B cell (primary cell): ENCODE data around the gene NMNAT3. TPM values are rescaled to one million over a fixed set of nuclear protein-coding genes. Genes with fewer than 3 reads are reported as not detected.

Experiments used
- ATAC-seq: fragments of 200-7000 bp; cut with Tn5 transposase; one replicate; pipeline ENCODE4 v1.10.0; 2021; ENCODE audit warnings: low read depth, mild to moderate bottlenecking, moderate number of reproducible peaks, moderate library complexity
- CTCF ChIA-PET: fragments of 350-600 bp; sonication (Branson Sonifier 250); formaldehyde crosslinking; loops from one replicate; lab custom pipeline; 2021; ENCODE audit warnings: antibody characterized with exemption, inconsistent platforms; lab: Charles Lee
- POLR2A ChIA-PET: fragments of 350-600 bp; sonication (Branson Sonifier 250); formaldehyde crosslinking; loops from one replicate; lab custom pipeline; 2021; ENCODE audit warnings: antibody characterized with exemption; lab: Charles Lee
- DNase-seq: peaks from one replicate; pipeline ENCODE4 v3.0.0; 2013
- H2AFZ ChIP-seq: 2 replicates; pipeline ENCODE4 v1.6.1; 2012; ENCODE audit warnings: mild to moderate bottlenecking, low read depth, low read length; ENCODE audit not compliant: insufficient read depth, poor library complexity, severe bottlenecking
- H3K27ac ChIP-seq, 2 donors: 1 replicate in 1 of 2; 2 replicates in 1 of 2; pipeline ENCODE4 v1.5.1; 2012 to 2013; ENCODE audit warnings: low read length in 2 of 2, mild to moderate bottlenecking in 2 of 2, moderate library complexity in 1 of 2
- H3K27me3 ChIP-seq, 4 experiments: fragments of 200-600 bp in 1 of 4; sonication (generic) in 1 of 4; replicated peaks in 1 of 4; 1 replicate in 2 of 4; 2 replicates in 2 of 4; pipeline versions ENCODE4 v1.6.1 to v1.7.0; 2013 to 2016; ENCODE audit warnings: low read length in 3 of 4, mild to moderate bottlenecking in 2 of 4, mixed read lengths in 1 of 4, moderate library complexity in 1 of 4; ENCODE audit not compliant: insufficient read depth in 4 of 4, control insufficient read depth in 3 of 4; ENCODE audit errors: control extremely low read depth in 1 of 4
- H3K36me3 ChIP-seq, 2 experiments: replicated peaks in 1 of 2; 1 replicate in 1 of 2; 2 replicates in 1 of 2; pipeline versions ENCODE4 v1.6.1 to v1.7.1; 2013; ENCODE audit warnings: low read length in 1 of 2; ENCODE audit not compliant: insufficient read depth in 2 of 2, control insufficient read depth in 1 of 2; ENCODE audit errors: control extremely low read depth in 1 of 2, extremely low read depth in 1 of 2
- H3K4me1 ChIP-seq, 2 donors: fragments of 200-600 bp in 1 of 2; sonication (generic) in 1 of 2; 1 replicate in 1 of 2; 2 replicates in 1 of 2; pipeline versions ENCODE4 v1.5.1 to v1.6.1; 2013 to 2017; ENCODE audit warnings: low read length in 2 of 2; ENCODE audit not compliant: control insufficient read depth in 2 of 2, insufficient read depth in 2 of 2
- H3K4me2 ChIP-seq: replicated peaks from 2 replicates; pipeline ENCODE3; 2012; ENCODE audit warnings: mild to moderate bottlenecking, low read depth, low read length; ENCODE audit not compliant: poor library complexity, severe bottlenecking
- H3K4me3 ChIP-seq, 5 experiments: fragments of 200-600 bp in 1 of 5; sonication (generic) in 1 of 5; 1 replicate in 3 of 5; 2 replicates in 2 of 5; pipeline versions ENCODE4 v1.5.1 to v1.7.0; 2011 to 2016; ENCODE audit warnings: low read length in 4 of 5, mild to moderate bottlenecking in 4 of 5, low read depth in 2 of 5, control low read depth in 1 of 5, moderate library complexity in 1 of 5; ENCODE audit not compliant: insufficient read depth in 1 of 5; ENCODE audit errors: control extremely low read depth in 1 of 5, extremely low read depth in 1 of 5
- H3K79me2 ChIP-seq: fragments of 200-600 bp; sonication (generic); one replicate; pipeline ENCODE4 v1.6.0; 2016; ENCODE audit warnings: low read length; ENCODE audit not compliant: control insufficient read depth, insufficient read depth
- H3K9ac ChIP-seq: fragments of 200-600 bp; sonication (generic); 2 replicates; pipeline ENCODE4 v1.6.1; 2017; ENCODE audit warnings: mild to moderate bottlenecking, low read length, moderate library complexity
- H3K9me3 ChIP-seq, 3 donors: one replicate each; pipeline versions ENCODE4 v1.6.1 to v1.7.1; 2013; ENCODE audit warnings: low read length in 2 of 3; ENCODE audit not compliant: control insufficient read depth in 2 of 3, insufficient read depth in 1 of 3; ENCODE audit errors: control extremely low read depth in 1 of 3
- H4K20me1 ChIP-seq: 2 replicates; pipeline ENCODE4 v1.6.0; 2012; ENCODE audit warnings: mild to moderate bottlenecking, low read length; ENCODE audit not compliant: insufficient read depth, control insufficient read depth, poor library complexity, severe bottlenecking
- H3K27ac Mint-ChIP-seq: one replicate; pipeline ENCODE4 v1.8.0; 2021; ENCODE audit warnings: mixed read lengths
- H3K27me3 Mint-ChIP-seq: one replicate; pipeline ENCODE4 v1.8.0; 2021; ENCODE audit warnings: mixed read lengths
- H3K4me1 Mint-ChIP-seq: one replicate; pipeline ENCODE4 v1.8.0; 2021; ENCODE audit warnings: mixed read lengths
- H3K4me3 Mint-ChIP-seq: one replicate; pipeline ENCODE4 v1.8.0; 2021; ENCODE audit warnings: mixed read lengths
- H3K9me3 Mint-ChIP-seq: one replicate; pipeline ENCODE4 v1.8.0; 2022; ENCODE audit warnings: mixed read lengths; ENCODE audit not compliant: insufficient read depth
- CTCF ChIP-seq: fragments of 200-600 bp; IDR thresholded peaks from one replicate; pipeline ENCODE4 v1.8.0; 2022; ENCODE audit warnings: antibody characterized with exemption, mild to moderate bottlenecking
- EZH2 ChIP-seq: IDR thresholded peaks from 2 replicates; pipeline ENCODE4 v1.6.1; 2012; ENCODE audit warnings: borderline replicate concordance, low read depth, mild to moderate bottlenecking, moderate library complexity, low read length; ENCODE audit not compliant: insufficient read depth, poor library complexity, severe bottlenecking
- WGBS: methylation state at CpG from one replicate; pipeline ENCODE4 v1.1.5; 2013; ENCODE audit warnings: missing lambda C conversion rate; ENCODE audit not compliant: insufficient coverage; 5-methylcytosine and 5-hydroxymethylcytosine counted together
- intact Hi-C: fragments of 100-400 bp; cut with micrococcal nuclease; formaldehyde crosslinking; loops from one replicate; pipeline ENCODE4 v1.10.0; 2022
- polyA minus RNA-seq: library from RNA; depleted of rRNA, polyadenylated mRNA; stranded (reverse); fragments of >200 nt; gene quantifications from 2 replicates; pipeline ENCODE4 v1.2.3, GENCODE V29; 2012
- polyA plus RNA-seq: library from polyadenylated mRNA; depleted of rRNA; stranded (reverse); fragments of >200 nt; gene quantifications from 2 replicates; pipeline ENCODE4 v1.2.3, GENCODE V29; 2012
- total RNA-seq, 2 donors: library from RNA; stranded (reverse); fragments of 120-200 nt in 1 of 2; gene quantifications; 1 replicate in 1 of 2; 2 replicates in 1 of 2; pipeline versions ENCODE4 v1.2.3 to v1.2.4, GENCODE V29; 2013 to 2022

The NMNAT3 gene
- total RNA-seq = 2.7 and 3.3 TPM in 2 replicates
- 4.7 TPM for total RNA-seq (2013)
- polyA plus RNA-seq = 1.9 and 2.6 TPM in 2 replicates
- 5.0 and 7.1 TPM in 2 replicates for polyA minus RNA-seq

GRCh38 chr3:139677388-139678155, at the start of gene NMNAT3:
Gene NMNAT3 (minus strand): TSS chr3:139677972. CDS start chr3:139627724, 50,248 bp downstream.
- peak within 1 kb of the TSS; percentile 95 for H3K4me2 ChIP-seq
- ChIA-PET POLR2A (no interaction called here), CTCF (no interaction called here)
- peaks cover 0 to 5% (median 2%) of the 10 kb centered on the region in 4 experiments for H3K27me3 ChIP-seq
- ATAC-seq = peak; percentile 99
- Mint-ChIP-seq H3K4me3 (peak within 1 kb of the TSS; percentile 85), H3K27ac (no peak within 1 kb of the TSS), H3K4me1 (peaks cover 9% of the 10 kb centered on the region), H3K27me3 (peaks cover 17% of the 10 kb centered on the region), H3K9me3 (no peaks in the 10 kb centered on the region)
- peak; percentile 87 for DNase-seq
- H3K9ac ChIP-seq = peak within 1 kb of the TSS; percentile 87
- under 1% methylated on average over 57 of the region's 65 CpGs for WGBS
- intact Hi-C loops = loop anchor here (5.0 to 10.0 kb wide), 2 partner anchors 290 to 763 kb away; partner anchors contain the start of gene COPB2
- TF ChIP-seq EZH2 = no peak
- TF ChIP-seq CTCF = no peak
- H3K4me1 ChIP-seq = peaks cover 4 to 12% of the 10 kb centered on the region in 2 donors
- no peaks in the 10 kb centered on the region for H4K20me1 ChIP-seq
- no peaks in the 10 kb centered on the region for H3K9me3 ChIP-seq
- H2AFZ ChIP-seq = peak within 1 kb of the TSS; percentile 99
- no peaks in the 10 kb centered on the region for H3K79me2 ChIP-seq
- no peaks in the 10 kb centered on the region for H3K36me3 ChIP-seq
- H3K27ac ChIP-seq = peak within 1 kb of the TSS; percentile 69 to 92
- peak within 1 kb of the TSS; percentile 5 to 85 (median 80) for H3K4me3 ChIP-seq

GRCh38 chr3:139721370-139721769, 43.6 kb upstream of the NMNAT3 start:
- Histone ChIP-seq H3K9me3 (no peaks in the 10 kb centered on the region), H3K9ac (no peak overlapping the region), H3K79me2 (no peaks in the 10 kb centered on the region), H3K4me3 (no peak overlapping the region), H4K20me1 (no peaks in the 10 kb centered on the region), H2AFZ (no peak overlapping the region), H3K36me3 (no peaks in the 10 kb centered on the region), H3K27me3 (peaks cover 0 to 6% (median 3%) of the 10 kb centered on the region in 4 experiments), H3K27ac (no peak overlapping the region), H3K4me1 (no peaks in the 10 kb centered on the region), H3K4me2 (no peak overlapping the region)
- no peaks in the 10 kb centered on the region for H3K4me1 Mint-ChIP-seq
- DNase-seq (no peak), ATAC-seq (no peak)
- TF ChIP-seq EZH2 (no peak), CTCF (no peak)
- ChIA-PET POLR2A (no interaction called here), CTCF (no interaction called here)
- peaks cover 18% of the 10 kb centered on the region for H3K27me3 Mint-ChIP-seq
- no peak overlapping the region for H3K27ac Mint-ChIP-seq
- 60% methylated on average over 1 of the region's 1 CpG for WGBS
- H3K4me3 Mint-ChIP-seq = no peak overlapping the region
- intact Hi-C loops = no loop called here
- H3K9me3 Mint-ChIP-seq = no peaks in the 10 kb centered on the region
